ENCODE results near the gene HELZ.
A peak's percentile ranks its signal among the peaks of the same experiment; 100 is the strongest.
"Not testable (repeated sequence)": the region's sequence is repeated elsewhere in the genome, so short reads cannot be mapped to it uniquely, and the experiment has no call there.

HELZ gene

DNA sequence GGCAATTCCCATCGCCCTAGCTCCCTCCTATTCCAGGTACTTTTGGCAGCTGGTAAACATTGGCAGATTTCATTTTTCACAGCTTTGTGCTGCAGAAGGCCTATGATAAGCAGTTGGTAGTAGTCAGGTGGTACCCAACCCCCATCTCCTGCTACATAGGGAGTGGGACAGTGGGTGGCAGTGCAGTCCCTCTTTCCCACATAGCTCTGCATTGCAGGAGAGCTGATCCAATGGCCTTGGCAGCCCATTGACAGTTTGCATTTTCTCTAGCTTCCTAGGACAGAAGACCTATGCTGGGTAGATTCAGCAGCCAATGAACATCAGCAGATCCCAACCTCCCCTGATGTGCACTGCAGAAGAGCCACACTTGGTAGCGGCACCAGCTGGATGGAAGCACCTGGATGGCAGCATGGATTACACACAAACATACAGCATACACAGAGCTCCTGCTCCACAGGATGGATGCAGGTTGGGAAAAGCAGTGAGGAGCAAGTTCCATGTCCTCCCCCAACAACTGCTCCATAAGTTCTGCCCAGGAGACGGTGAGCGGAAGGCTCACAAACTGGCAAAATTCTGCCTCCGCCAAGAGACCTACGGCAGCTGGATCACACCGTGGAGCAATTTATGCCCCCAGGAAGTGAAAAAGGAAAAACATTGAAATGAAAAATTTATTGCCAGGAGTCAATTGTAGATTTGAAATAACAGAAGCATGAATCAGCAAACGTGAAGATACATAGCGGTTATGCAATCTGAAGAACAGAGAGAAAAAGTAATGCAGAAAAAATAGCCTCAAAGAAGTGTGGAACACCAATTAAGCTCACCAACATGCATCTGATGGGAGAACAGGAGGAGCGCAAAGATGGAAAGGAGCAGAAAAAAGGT is 105.0 kb downstream of the HELZ start:
- DNase-seq = no peak

DNA sequence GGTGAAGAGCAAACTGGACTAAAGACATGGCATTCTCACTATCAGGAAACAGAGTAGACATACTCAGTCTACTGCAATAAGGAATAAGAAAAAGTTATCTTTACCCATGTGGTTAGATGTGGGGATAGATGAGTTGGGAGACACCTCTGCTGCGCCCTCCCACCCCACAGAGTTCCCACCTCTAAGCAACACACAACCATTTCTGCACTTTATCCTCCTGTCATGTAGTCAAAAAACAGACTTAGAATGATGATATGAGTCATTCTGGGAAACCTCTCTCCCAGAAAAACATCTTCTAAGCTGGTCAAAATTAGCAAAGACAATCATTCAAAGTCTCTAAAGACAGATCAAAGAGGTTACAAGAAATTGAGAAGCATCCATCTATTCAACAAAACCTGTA is 105.7 kb downstream of the HELZ start:
- DNase-seq = no peak

DNA sequence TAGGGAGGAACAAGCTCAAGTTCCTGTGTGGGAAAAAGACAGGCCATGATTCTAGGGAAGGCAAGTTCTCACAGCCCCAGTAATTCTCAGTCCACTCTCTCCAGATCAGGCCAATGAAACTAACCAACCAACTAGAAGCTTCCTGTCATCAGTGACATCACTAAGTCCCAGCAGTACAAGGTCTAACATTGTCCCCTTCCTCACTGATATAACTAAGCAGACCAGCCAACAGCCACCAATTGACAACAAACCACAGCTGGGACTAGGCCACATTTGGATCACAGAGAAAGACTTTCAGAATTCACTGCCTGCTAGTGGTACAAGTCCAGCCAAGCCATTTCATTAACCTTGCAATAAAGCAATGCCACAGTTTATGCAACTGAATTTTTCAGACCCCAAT is 106.6 kb downstream of the HELZ start:
- DNase-seq = no peak

DNA sequence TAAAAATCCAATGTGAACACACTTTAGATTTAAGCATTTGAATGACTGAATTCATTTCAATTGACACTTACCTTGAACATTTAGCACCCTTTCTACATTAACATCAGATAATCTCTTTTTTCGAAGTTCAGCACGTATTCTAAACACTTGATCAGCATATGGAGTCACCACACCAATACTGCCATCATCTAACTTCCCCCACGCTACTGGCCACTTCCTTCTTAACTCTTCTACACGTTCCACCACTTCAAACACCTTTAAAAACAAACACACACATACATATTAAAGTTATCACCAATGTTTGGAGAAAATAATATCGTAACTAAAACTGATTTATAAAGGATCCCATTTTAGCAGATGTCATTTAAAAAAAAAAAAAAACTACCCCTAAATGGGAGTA is 107.1 kb downstream of the HELZ start:
- no peak for DNase-seq

DNA sequence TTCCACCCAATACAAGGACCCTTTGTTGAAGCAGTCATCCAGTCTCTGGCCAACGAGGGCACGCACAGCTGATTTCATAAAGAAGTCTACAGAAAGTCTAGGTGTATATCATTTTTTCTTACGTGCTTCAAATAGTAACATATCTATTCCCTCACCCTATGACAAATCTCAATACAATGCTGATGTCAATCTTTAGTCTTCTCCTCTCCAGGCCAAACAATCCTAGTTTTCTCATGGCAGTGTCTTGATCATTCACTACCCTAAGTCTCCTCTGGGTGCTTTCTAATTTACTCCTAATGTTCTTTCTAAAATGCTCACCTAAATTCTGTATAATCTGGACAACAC is 108.0 kb downstream of the HELZ start:
- no peak for DNase-seq

DNA sequence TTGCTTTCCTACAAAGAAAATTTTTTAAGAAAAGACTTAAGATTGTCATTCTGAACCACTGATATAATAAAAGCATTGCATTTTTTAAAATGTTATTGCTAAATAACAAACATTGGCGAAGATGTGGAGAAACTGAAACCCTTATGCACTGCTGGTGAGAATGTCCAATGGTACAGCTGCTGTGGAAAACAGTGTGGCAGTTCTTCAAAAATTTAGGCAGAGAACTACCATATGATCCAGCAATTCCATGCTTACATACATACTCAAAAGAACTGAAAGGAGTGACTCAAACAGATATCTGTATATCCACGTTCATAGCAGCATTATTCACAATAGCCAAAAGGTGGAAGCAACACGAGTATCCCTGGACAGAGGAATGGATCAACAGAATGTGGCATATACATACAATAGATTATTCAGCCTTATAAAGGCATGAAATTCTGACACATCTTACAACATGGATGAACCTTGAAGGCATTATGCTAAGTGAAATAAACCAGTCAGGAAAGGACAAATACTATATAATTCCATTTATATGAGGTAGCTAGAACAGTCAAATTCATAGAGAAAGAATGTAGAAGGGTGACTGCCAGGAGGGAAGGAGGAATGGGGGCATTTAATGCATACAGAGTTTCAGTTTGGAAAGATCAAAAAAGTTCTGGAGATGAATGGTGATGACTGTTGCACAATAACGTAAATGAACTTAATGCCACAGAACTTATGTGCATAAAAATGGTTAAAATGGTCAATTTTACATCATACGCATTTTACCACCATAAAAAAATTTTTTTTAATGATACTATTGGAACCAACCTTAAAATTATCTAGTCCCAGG is 108.6 kb downstream of the HELZ start:
- no peak for DNase-seq

DNA sequence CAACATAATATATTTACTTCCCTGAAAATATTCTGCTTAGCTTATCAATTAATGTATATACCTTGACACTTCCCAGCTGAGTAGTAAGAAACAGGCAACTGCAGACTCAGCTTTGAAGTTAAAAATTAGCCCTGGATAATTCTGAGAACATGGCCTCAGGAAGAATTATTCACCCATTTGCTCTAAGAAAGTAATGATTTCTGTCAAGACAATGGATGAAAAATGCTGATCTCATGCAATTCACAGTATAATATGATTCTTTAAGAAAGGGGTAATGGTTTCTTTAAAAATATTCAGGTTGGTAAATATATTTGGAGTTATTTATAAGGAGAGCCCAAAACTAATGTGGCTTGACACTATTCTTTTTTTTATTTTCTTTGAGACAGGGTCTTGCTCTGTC is 111.8 kb downstream of the HELZ start:
- no peak for DNase-seq

DNA sequence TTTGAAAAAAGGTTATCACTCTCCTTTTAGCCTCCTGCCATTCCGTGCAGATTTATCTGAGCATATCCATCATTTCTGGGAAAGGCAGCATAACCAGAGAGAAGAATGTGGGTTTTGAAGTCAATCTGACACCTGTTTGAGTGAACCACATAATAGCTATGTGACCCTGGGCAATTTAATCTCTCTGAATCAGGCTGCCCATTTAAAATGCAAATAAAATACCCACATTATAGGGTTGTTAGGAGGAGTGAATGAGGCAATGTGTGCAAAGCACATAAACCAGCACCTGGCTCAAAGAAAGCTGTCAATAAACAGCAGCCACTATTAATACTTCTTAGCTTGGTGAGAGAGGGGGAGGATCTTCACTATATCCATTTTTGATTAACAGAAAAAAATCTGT is 112.6 kb downstream of the HELZ start:
- DNase-seq = no peak

DNA sequence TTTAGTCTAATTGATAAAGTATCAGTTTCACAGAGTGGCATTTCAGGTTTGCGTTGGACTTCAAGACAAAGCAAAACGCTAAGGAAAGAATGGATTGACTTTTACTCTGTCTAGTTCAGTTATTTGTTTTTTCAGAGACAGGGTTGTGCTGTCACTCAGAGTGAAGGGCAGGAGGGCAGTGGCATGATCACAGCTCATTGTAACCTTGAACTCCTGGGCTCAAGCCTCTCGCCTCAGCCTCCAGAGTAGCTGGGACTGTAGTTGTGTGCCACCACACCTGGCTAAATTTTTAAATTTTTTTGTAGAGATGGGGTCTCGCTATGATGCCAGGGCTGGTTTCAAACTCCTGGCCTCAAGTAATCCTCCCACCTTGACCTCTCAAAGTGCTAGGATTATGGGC is 114.2 kb downstream of the HELZ start:
- DNase-seq = no peak

DNA sequence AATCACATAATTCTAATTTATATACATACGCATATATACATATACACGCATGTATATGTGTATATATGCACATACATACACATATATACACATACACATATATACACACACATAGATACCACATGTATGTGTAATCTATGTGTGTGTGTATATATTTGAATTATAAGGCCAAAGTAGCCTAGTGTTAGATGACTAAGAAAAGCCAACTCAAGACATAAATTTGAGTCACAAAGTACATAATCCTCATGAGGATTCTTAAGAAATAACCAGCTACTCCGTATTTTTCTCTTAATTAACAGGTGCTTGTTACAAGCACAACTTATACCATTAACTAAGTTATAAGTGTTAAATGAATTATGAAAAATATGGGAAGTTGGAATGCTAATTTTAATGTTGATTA is 115.7 kb downstream of the HELZ start:
- DNase-seq = no peak

DNA sequence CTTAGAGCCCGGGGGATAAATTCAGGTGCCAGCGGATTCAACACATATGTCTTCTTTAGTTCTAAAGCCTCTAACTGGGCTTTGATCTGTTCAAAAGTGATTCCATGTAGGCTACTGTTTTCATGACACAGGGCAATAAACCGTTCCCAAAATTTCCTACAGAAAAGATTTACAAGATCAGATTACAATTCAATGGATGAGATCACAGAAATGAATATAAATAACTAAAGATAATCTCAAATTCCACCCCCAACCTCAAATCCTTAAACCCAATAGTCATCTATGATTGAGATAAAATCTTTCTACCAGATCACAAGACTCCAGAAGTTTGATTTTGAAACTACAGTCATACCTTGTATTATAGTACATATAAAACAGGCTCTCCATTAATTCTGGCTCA is 116.3 kb downstream of the HELZ start:
- no peak for DNase-seq

DNA sequence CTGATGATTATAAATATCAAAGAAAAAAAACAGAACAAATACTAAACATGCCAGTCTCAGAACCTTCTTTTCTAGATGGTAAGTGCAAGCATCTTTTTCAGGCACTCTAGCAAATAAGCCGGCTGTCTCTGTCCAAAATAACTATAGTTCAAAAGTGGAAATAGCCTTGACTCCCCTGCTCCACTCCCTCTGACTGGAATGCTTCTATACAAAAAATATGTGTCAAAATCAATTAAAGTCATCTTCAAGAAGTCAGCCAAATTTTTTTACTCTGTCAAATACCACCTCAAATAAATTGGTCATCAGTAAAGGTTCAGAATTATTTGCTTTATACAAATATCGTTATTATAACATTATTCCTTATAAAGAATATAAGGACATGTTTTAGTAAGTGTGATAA is 117.1 kb downstream of the HELZ start:
- no peak for DNase-seq

DNA sequence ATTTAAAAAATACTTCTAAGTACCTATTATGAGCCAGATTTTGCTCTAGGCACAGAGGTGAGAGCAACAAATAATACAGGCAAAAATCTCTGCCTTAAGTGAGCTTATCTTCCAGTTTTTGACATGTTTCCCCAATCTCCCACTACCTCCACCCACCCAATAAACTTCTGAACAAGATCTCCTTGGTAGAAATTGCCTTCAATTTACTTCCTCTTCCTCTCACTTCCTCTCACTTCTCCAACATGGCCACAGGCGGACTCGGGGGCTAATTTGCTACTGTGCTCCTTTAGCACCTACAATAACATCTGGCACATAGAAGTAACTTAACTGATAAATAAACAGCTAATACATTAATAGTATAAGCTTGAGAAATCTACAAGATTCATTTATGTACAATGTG is 118.0 kb downstream of the HELZ start:
- DNase-seq = peak; percentile 54 to 71

DNA sequence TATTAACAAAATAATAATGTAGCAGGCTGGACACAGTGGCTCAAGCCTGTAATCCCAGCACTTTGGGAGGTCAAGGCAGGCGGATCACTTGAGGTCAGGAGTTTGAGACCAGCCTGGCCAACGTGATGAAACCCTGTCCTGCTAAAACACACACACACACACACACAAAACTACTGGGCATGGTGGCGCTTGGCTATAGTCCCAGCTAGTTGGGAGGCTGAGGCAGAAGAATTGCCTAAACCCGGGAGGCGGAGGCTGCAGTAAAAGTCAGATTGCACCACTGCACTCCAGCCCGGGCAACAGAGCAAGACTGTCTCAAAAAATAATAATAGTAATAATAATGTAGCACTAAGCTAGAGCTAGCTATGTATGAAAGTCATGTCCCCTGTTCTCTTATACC is 118.5 kb downstream of the HELZ start:
- not testable (repeated sequence) for DNase-seq

DNA sequence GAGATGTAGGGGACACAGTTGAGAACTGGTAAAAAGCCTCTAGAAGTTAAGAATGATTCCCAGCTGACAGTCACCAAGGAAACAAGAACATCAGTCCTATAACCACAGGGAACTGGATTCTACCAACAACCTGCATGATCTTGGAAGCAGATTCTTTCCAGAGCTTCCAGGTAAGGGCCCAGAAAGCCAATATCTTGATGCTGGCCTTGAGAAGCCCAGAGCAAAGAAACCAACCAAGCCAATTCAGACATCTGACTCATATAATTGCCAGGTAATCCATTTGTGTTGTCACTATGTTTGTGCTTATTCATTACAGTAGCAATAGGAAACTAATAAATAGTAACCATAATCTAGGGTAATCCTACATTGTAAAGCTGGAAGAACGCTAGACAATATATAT is 119.1 kb downstream of the HELZ start:
- DNase-seq = no peak

DNA sequence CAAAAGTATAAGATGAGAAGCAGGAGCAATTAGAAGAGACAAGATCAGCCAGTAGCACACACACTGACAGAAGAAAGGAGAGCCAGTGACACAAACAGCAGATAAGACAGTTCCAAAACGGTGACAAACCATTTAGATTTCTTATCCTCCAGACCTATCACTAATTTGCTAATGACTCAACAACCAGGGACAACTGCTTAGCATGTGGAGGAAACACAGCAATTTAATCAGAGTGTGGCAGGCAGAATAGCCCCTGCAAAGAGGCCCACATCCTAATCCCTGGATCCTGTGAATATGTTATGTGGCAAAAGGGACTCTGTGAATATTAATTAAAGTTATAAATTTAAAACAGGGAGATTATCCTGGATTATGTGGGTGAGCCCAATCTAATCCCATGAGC is 119.6 kb downstream of the HELZ start:
- DNase-seq = no peak

DNA sequence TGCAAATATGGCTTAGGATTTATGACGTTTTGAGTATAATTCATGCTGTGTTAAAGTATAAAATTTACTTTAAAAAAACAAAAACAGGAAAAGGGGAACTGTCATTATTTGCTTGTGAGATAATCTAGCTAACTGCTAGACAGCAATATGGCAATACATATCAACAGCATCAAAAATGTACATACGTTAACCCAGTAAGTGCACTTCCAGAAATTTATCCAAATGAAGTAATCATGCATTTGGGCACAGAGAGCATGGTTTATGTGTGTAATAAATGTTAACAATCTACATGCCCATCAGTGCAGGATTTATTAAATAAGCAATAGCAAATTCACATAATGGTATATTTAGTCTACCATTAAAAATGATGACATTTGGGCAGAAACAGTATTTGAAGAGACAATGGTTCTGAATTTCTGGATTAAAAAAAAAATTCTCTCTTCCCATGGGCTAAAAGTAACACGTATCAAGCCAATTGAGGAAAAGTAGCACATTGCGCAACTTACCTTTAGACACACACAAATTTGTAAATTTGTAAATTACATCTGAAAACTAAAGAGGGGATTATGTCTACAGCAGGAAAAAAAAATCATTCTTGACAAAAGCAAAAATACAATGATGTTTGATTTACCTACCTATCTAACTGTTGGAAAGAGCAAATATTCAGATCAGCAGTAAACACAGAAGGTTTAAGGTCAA is 120.4 kb downstream of the HELZ start:
- DNase-seq = no peak

DNA sequence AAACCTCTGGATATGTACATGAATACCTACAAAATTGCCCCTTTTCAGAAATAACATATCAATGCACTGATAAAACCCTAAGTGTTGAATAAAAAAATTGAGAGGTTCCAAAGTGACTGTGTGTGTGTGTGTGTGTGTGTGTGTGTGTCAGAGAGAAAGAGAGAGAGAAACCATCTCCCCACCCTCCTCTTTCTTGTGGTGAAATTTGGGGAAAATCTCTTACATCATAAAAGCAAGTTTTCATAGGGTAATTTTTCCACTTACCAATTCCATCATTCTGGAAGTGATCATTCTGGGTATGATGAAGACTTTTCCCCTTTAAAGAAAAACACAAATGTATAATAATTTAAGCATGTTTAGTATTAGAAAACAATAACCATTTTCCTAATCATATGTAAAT is 121.3 kb downstream of the HELZ start:
- DNase-seq = peak; percentile 51 to 67

DNA sequence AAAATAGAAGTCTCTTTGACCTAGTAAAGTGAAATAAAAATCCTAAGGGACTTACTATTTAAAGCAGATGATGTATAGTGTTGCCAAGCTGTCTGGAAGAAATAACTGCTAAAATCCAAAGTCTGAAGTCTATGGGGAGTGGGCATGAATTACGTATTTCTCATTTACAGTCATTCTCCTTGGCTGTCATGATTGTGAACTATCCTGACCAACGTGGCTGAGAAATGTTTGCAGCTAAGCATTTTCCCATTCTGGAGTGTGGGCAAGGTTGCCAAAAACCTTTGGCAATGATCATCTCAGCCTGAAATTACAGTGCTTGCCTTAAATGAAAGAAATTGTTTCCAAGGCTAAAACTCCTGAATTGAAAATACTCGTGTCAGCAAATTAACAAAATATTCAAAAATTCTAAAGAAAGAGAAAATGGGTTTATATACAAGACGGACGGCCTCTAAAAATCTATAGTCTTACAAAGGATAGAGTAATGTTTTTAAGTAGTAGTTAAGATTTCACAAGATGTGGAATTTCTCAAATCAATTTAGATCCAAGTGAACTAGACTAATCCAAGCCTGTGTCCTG is 123.6 kb downstream of the HELZ start:
- no peak for DNase-seq

DNA sequence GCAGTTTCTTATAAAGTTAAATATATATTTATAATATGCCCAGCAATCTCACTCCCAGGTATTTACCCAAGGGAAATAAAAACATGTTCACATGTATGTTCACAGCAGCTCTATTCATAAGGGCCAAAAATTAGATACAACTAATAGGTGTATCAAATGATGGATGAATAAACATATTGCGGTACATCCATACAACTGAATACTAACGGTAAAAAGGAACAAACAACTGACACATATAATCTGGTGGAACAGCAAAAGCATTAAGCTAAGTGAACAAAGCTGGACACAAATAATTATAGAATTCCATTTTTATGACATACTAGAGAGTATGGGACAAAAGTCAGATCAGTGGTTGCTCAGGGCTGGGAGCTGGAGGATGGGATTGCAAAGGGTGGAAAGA is 125.9 kb downstream of the HELZ start:
- no peak for DNase-seq

DNA sequence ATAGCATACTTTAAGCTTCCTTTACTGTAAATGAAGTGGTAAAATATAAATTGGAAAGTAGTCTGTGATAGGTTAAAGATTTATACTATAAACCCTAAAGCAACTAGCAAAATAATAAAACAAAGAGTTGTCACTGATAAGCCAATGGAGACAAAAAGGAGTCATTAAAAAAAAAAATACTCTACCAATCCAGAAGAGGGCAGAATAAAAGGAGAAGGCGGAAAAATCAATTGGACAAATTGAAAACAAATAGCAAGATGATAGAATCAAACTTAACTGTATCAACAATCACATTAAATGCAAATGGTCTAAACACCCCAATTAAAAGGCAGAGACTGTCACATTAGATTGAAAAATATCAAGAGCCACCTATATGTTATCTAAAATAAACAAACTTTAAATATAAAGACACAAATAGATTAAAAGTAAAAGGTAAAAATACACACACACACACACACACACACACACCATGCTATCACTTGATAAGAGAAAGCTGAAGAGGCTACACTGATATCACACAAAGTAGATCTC is 128.9 kb downstream of the HELZ start:
- no peak for DNase-seq

DNA sequence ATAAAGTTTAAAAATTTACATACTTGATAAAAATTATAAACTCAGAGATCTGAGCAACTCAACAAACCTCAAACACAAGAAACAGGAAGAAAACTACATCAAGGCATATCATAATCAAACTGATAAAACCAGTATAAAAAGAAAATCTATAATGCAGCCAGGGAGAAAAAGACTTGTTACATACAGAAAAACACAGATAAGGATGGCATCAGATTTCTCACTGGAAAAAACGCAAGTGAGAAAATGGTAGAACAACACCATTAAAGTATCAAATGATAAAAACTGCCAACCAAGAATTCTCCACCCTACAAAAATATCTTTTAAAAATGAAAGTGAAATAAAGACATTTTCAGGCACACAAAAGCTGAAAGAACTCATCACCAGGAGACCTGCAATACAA is 129.6 kb downstream of the HELZ start:
- DNase-seq = no peak

DNA sequence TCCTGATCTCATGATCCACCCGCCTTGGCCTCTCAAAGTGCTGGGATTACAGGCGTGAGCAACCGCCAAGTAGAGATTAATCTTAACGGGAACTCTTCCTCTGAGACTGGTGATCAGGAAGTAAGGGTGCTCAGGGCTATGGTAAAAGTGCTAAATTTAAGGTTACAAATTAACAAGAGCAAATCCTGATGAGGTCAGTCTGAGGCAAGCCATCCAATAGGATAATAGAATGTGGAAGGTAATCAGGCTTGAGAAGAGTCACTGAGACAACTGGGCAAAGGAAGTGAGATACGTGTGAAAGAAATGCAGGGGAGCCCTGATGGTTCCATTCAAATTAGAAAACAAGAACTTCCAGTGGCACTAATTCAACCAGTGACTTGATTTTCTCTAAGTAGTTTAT is 131.5 kb downstream of the HELZ start:
- DNase-seq = no peak

Data from inflammatory macrophage treated with lipopolysaccharide for 1 hour (primary cell).